HEK293 (cell line): Measurements from ENCODE around the gene ELF3.

Experiments used
- BCL11A ChIP-seq: fragments of 450-650 bp; formaldehyde crosslinking; IDR thresholded peaks from 2 replicates; pipeline ENCODE4 v1.5.1; 2016; ENCODE audit warnings: low read depth, missing biosample characterization, missing genetic modification characterization
- GFI1B ChIP-seq: fragments of 450-650 bp; formaldehyde crosslinking; IDR thresholded peaks from 2 replicates; pipeline ENCODE4 v1.5.1; 2016; ENCODE audit warnings: missing biosample characterization, missing genetic modification characterization
- GLIS2 ChIP-seq: fragments of 450-650 bp; formaldehyde crosslinking; IDR thresholded peaks from 2 replicates; pipeline ENCODE4 v1.5.1; 2016; ENCODE audit warnings: missing biosample characterization, missing genetic modification characterization
- IKZF3 ChIP-seq: fragments of 450-650 bp; IDR thresholded peaks from 2 replicates; pipeline ENCODE4 v1.5.0; 2018; ENCODE audit warnings: missing biosample characterization, mild to moderate bottlenecking, missing genetic modification characterization, moderate library complexity
- SP7 ChIP-seq: fragments of 450-650 bp; formaldehyde crosslinking; IDR thresholded peaks from 2 replicates; pipeline ENCODE4 v1.5.1; 2016; ENCODE audit warnings: missing biosample characterization, missing genetic modification characterization
- ZBTB10 ChIP-seq: fragments of 450-650 bp; formaldehyde crosslinking; IDR thresholded peaks from 2 replicates; pipeline ENCODE4 v1.5.1; 2016; ENCODE audit warnings: missing biosample characterization, missing genetic modification characterization
- ZBTB20 ChIP-seq: fragments of 450-650 bp; formaldehyde crosslinking; IDR thresholded peaks from 2 replicates; pipeline ENCODE4 v1.5.1; 2016; ENCODE audit warnings: missing biosample characterization, missing genetic modification characterization
- ZNF10 ChIP-seq: fragments of 450-650 bp; formaldehyde crosslinking; IDR thresholded peaks from 2 replicates; pipeline ENCODE4 v1.5.1; 2017; ENCODE audit warnings: missing biosample characterization, missing genetic modification characterization
- ZNF138 ChIP-seq: fragments of 450-650 bp; formaldehyde crosslinking; IDR thresholded peaks from 2 replicates; pipeline ENCODE4 v1.5.1; 2016; ENCODE audit warnings: missing biosample characterization, missing genetic modification characterization, borderline replicate concordance
- ZNF223 ChIP-seq: fragments of 450-650 bp; formaldehyde crosslinking; IDR thresholded peaks from 2 replicates; pipeline ENCODE4 v1.5.1; 2016; ENCODE audit warnings: missing biosample characterization, missing genetic modification characterization
- ZNF23 ChIP-seq: fragments of 450-650 bp; formaldehyde crosslinking; IDR thresholded peaks from 2 replicates; pipeline ENCODE4 v1.5.1; 2016; ENCODE audit warnings: missing biosample characterization, missing genetic modification characterization, borderline replicate concordance
- ZNF239 ChIP-seq: fragments of 450-650 bp; formaldehyde crosslinking; IDR thresholded peaks from 2 replicates; pipeline ENCODE4 v1.5.1; 2016; ENCODE audit warnings: missing biosample characterization, missing genetic modification characterization
- ZNF433 ChIP-seq: fragments of 450-650 bp; formaldehyde crosslinking; IDR thresholded peaks from 2 replicates; pipeline ENCODE4 v1.5.1; 2016; ENCODE audit warnings: missing biosample characterization, missing genetic modification characterization, low read depth
- ZNF48 ChIP-seq: fragments of 450-650 bp; formaldehyde crosslinking; IDR thresholded peaks from 2 replicates; pipeline ENCODE4 v1.5.1; 2016; ENCODE audit warnings: missing biosample characterization, missing genetic modification characterization
- ZNF555 ChIP-seq: fragments of 450-650 bp; formaldehyde crosslinking; conservative IDR thresholded peaks from 2 replicates; pipeline ENCODE4 v1.5.1; 2017; ENCODE audit warnings: missing biosample characterization, mild to moderate bottlenecking, missing genetic modification characterization, inconsistent platforms
- ZNF560 ChIP-seq: fragments of 450-650 bp; formaldehyde crosslinking; IDR thresholded peaks from 2 replicates; pipeline ENCODE4 v1.5.1; 2017; ENCODE audit warnings: missing biosample characterization, missing genetic modification characterization, borderline replicate concordance
- ZNF561 ChIP-seq: fragments of 450-650 bp; IDR thresholded peaks from 2 replicates; pipeline ENCODE4 v1.5.1; 2018; ENCODE audit warnings: missing biosample characterization, missing genetic modification characterization, borderline replicate concordance
- ZNF571 ChIP-seq: fragments of 450-650 bp; formaldehyde crosslinking; IDR thresholded peaks from 2 replicates; pipeline ENCODE4 v1.5.0; 2017; ENCODE audit warnings: missing biosample characterization, missing genetic modification characterization
- ZNF610 ChIP-seq: fragments of 450-650 bp; formaldehyde crosslinking; IDR thresholded peaks from 2 replicates; pipeline ENCODE4 v1.5.1; 2016; ENCODE audit warnings: missing biosample characterization, missing genetic modification characterization, borderline replicate concordance
- ZNF692 ChIP-seq: fragments of 450-650 bp; formaldehyde crosslinking; IDR thresholded peaks from 2 replicates; pipeline ENCODE4 v1.5.1; 2016; ENCODE audit warnings: missing biosample characterization, missing genetic modification characterization
- TF ChIP-seq, protein P1 (sequence below): fragments of 450-650 bp; formaldehyde crosslinking; IDR thresholded peaks from 2 replicates; pipeline ENCODE4 v1.5.1; 2016; ENCODE audit warnings: missing biosample characterization, missing genetic modification characterization
- TF ChIP-seq, protein P2 (sequence below): fragments of 450-650 bp; formaldehyde crosslinking; IDR thresholded peaks from 2 replicates; pipeline ENCODE4 v1.5.1; 2016; ENCODE audit warnings: missing biosample characterization, missing genetic modification characterization, borderline replicate concordance
- TF ChIP-seq, protein P3 (sequence below): fragments of 450-650 bp; formaldehyde crosslinking; IDR thresholded peaks from 2 replicates; pipeline ENCODE4 v1.5.1; 2016; ENCODE audit warnings: missing biosample characterization, missing genetic modification characterization

The ELF3 gene

DNA sequence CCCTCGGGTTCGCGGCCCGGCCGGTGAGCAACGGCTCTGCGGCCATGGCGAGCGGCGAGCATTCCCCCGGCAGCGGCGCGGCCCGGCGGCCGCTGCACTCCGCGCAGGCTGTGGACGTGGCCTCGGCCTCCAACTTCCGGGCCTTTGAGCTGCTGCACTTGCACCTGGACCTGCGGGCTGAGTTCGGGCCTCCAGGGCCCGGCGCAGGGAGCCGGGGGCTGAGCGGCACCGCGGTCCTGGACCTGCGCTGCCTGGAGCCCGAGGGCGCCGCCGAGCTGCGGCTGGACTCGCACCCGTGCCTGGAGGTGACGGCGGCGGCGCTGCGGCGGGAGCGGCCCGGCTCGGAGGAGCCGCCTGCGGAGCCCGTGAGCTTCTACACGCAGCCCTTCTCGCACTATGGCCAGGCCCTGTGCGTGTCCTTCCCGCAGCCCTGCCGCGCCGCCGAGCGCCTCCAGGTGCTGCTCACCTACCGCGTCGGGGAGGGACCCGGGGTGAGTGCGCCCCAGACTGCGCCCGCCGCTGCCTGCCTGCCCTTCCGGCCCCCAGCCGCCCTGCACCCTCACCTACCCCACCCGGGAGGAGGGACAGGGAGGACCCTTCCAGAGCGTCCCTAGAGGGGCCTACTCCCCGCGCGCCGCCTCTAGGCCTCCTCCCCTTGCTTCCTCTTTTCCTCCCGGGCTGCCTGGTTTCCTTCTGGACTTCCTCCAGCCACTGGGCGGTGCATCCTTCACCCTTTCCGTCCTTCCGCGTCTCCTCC, 27.6 kb upstream of the ELF3 start, which contains the start of gene RNPEP (continued):
- TF ChIP-seq, protein P1, sequence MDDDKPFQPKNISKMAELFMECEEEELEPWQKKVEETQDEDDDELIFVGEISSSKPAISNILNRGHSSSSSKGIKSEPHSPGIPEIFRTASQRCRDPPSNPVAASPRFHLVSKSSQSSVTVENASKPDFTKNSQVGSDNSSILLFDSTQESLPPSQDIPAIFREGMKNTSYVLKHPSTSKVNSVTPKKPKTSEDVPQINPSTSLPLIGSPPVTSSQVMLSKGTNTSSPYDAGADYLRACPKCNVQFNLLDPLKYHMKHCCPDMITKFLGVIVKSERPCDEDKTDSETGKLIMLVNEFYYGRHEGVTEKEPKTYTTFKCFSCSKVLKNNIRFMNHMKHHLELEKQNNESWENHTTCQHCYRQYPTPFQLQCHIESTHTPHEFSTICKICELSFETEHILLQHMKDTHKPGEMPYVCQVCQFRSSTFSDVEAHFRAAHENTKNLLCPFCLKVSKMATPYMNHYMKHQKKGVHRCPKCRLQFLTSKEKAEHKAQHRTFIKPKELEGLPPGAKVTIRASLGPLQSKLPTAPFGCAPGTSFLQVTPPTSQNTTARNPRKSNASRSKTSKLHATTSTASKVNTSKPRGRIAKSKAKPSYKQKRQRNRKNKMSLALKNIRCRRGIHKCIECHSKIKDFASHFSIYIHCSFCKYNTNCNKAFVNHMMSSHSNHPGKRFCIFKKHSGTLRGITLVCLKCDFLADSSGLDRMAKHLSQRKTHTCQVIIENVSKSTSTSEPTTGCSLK, result no peak
- TF ChIP-seq BCL11A (tag by site-specific recombination) (no peak), ZNF433 (tag by site-specific recombination) (no peak), ZNF610 (tag by site-specific recombination) (no peak; the same call in 1 of the 2 replicates), ZNF560 (no peak), ZNF10 (tag by site-specific recombination) (peak; percentile 6; the same call in 1 of the 2 replicates), ZNF48 (no peak), ZNF555 (tag by site-specific recombination) (no peak), ZNF561 (tag by site-specific recombination) (no peak; the same call in 1 of the 2 replicates), GLIS2 (tag by site-specific recombination) (peak; percentile 74), IKZF3 (tag by site-specific recombination) (peak; percentile 82), ZNF571 (tag by site-specific recombination) (no peak), ZNF23 (tag by site-specific recombination) (no peak), GFI1B (no peak), ZNF138 (no peak), ZNF223 (tag by site-specific recombination) (no peak), ZNF239 (tag by site-specific recombination) (no peak), ZBTB10 (tag by site-specific recombination) (no peak), ZNF692 (tag by site-specific recombination) (peak; percentile 65; the same call in 1 of the 2 replicates), SP7 (tag by site-specific recombination) (peak; percentile 76), ZBTB20 (tag by site-specific recombination) (peak; percentile 98)
- TF ChIP-seq, protein P2, sequence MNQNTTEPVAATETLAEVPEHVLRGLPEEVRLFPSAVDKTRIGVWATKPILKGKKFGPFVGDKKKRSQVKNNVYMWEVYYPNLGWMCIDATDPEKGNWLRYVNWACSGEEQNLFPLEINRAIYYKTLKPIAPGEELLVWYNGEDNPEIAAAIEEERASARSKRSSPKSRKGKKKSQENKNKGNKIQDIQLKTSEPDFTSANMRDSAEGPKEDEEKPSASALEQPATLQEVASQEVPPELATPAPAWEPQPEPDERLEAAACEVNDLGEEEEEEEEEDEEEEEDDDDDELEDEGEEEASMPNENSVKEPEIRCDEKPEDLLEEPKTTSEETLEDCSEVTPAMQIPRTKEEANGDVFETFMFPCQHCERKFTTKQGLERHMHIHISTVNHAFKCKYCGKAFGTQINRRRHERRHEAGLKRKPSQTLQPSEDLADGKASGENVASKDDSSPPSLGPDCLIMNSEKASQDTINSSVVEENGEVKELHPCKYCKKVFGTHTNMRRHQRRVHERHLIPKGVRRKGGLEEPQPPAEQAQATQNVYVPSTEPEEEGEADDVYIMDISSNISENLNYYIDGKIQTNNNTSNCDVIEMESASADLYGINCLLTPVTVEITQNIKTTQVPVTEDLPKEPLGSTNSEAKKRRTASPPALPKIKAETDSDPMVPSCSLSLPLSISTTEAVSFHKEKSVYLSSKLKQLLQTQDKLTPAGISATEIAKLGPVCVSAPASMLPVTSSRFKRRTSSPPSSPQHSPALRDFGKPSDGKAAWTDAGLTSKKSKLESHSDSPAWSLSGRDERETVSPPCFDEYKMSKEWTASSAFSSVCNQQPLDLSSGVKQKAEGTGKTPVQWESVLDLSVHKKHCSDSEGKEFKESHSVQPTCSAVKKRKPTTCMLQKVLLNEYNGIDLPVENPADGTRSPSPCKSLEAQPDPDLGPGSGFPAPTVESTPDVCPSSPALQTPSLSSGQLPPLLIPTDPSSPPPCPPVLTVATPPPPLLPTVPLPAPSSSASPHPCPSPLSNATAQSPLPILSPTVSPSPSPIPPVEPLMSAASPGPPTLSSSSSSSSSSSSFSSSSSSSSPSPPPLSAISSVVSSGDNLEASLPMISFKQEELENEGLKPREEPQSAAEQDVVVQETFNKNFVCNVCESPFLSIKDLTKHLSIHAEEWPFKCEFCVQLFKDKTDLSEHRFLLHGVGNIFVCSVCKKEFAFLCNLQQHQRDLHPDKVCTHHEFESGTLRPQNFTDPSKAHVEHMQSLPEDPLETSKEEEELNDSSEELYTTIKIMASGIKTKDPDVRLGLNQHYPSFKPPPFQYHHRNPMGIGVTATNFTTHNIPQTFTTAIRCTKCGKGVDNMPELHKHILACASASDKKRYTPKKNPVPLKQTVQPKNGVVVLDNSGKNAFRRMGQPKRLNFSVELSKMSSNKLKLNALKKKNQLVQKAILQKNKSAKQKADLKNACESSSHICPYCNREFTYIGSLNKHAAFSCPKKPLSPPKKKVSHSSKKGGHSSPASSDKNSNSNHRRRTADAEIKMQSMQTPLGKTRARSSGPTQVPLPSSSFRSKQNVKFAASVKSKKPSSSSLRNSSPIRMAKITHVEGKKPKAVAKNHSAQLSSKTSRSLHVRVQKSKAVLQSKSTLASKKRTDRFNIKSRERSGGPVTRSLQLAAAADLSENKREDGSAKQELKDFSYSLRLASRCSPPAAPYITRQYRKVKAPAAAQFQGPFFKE (tag by site-specific recombination), result no peak
- TF ChIP-seq, protein P3, sequence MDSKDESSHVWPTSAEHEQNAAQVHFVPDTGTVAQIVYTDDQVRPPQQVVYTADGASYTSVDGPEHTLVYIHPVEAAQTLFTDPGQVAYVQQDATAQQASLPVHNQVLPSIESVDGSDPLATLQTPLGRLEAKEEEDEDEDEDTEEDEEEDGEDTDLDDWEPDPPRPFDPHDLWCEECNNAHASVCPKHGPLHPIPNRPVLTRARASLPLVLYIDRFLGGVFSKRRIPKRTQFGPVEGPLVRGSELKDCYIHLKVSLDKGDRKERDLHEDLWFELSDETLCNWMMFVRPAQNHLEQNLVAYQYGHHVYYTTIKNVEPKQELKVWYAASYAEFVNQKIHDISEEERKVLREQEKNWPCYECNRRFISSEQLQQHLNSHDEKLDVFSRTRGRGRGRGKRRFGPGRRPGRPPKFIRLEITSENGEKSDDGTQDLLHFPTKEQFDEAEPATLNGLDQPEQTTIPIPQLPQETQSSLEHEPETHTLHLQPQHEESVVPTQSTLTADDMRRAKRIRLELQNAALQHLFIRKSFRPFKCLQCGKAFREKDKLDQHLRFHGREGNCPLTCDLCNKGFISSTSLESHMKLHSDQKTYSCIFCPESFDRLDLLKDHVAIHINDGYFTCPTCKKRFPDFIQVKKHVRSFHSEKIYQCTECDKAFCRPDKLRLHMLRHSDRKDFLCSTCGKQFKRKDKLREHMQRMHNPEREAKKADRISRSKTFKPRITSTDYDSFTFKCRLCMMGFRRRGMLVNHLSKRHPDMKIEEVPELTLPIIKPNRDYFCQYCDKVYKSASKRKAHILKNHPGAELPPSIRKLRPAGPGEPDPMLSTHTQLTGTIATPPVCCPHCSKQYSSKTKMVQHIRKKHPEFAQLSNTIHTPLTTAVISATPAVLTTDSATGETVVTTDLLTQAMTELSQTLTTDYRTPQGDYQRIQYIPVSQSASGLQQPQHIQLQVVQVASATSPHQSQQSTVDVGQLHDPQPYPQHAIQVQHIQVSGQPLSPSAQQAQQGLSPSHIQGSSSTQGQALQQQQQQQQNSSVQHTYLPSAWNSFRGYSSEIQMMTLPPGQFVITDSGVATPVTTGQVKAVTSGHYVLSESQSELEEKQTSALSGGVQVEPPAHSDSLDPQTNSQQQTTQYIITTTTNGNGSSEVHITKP, result peak; percentile 67
